Spleen (tissue), 7 donors: ENCODE measurements around the gene RBM26.

Experiments
- CTCF ChIP-seq, 11 experiments: fragments of 200-600 bp in 7 of 11; fragments of 450-650 bp in 4 of 11; sonication (generic) in 4 of 11; IDR thresholded peaks in 8 of 11; conservative IDR thresholded peaks in 3 of 11; 1 replicate in 7 of 11; 2 replicates in 4 of 11; pipeline versions ENCODE4 v1.4.0 to v1.8.0; 2016 to 2021; ENCODE audit warnings: antibody characterized with exemption in 11 of 11, inconsistent platforms in 4 of 11, mild to moderate bottlenecking in 1 of 11
- POLR2A ChIP-seq, 3 donors: fragments of 450-650 bp; IDR thresholded peaks; one replicate each; pipeline ENCODE4 v1.5.1; 2017; ENCODE audit warnings: antibody characterized with exemption in 3 of 3, mild to moderate bottlenecking in 1 of 3
- donor health status: DM: no; HTN: no; CAD: no; lungs with moderate emphysema.
- donor health status: DM: no; HTN: no; CAD: no.
- donor health status: DM: no; HTN: no; CAD: no.

GRCh38 chr13:79317856-79318255 lies 88.2 kb downstream of the RBM26 start:
- no peak for TF ChIP-seq CTCF (IDR thresholded peaks at IDR 0.05 in 8 of 11, conservative IDR thresholded peaks at IDR 0.05 in 3 of 11)
- TF ChIP-seq POLR2A (IDR thresholded peaks at IDR 0.05): no peak
